Measurements from ENCODE around the gene MGMT. TPM values are rescaled to one million over a fixed set of nuclear protein-coding genes. Genes with fewer than 3 reads are reported as not detected.

MGMT gene
- total and polyA plus RNA-seq, 9 of the 15 experiments (the other 6 are each of a cell fraction or from before 2014, with no cell fraction given), result 0.03 to 0.29 (median 0.11) TPM; not detected in 4

GRCh38 chr10:129683519-129683918, 216.5 kb downstream of the MGMT start (continued):
- TF ChIP-seq CTCF (IDR thresholded peaks at IDR 0.05 in 2 of 3, conservative IDR thresholded peaks at IDR 0.05 in 1 of 3; ENCODE audit: insufficient read depth in 2 of 3, low read depth in 1 of 3, low read length in 3 of 3), result no peak
- TF ChIP-seq MGA (IDR thresholded peaks at IDR 0.05), result no peak
- no peak for TF ChIP-seq SP2 (IDR thresholded peaks at IDR 0.05; ENCODE audit: extremely low read depth, low read depth, low read length, poor library complexity, severe bottlenecking)
- TF ChIP-seq ATF7 (IDR thresholded peaks at IDR 0.05), result no peak

Measured in K562 (cell line).